ENCODE results near the gene TAS2R46.

TAS2R46 gene

DNA sequence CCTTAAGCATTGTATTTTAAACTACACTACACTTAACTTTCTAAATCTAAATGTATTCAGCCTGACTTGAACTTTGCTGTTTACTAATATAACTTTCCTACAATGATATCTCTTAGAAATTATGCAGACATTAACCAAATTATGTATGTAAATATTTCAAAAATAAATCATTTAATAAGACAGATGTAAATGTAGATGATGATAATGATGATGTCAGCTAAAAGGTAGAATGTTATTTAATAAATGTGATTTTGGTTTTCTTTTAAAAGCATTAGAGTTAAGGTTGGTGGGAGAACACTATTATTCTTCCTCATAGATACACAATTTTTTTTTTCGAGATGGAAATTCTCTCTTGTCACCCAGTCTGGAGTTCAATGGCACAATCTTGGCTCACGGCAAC, 19.9 kb upstream of the TAS2R46 start:
- TF ChIP-seq ZFX (IDR thresholded peaks at IDR 0.05), result no peak
- TF ChIP-seq, protein P1, sequence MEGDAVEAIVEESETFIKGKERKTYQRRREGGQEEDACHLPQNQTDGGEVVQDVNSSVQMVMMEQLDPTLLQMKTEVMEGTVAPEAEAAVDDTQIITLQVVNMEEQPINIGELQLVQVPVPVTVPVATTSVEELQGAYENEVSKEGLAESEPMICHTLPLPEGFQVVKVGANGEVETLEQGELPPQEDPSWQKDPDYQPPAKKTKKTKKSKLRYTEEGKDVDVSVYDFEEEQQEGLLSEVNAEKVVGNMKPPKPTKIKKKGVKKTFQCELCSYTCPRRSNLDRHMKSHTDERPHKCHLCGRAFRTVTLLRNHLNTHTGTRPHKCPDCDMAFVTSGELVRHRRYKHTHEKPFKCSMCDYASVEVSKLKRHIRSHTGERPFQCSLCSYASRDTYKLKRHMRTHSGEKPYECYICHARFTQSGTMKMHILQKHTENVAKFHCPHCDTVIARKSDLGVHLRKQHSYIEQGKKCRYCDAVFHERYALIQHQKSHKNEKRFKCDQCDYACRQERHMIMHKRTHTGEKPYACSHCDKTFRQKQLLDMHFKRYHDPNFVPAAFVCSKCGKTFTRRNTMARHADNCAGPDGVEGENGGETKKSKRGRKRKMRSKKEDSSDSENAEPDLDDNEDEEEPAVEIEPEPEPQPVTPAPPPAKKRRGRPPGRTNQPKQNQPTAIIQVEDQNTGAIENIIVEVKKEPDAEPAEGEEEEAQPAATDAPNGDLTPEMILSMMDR (conservative IDR thresholded peaks at IDR 0.05), result no peak
- no peak overlapping the region for H3K27ac ChIP-seq

- TF ChIP-seq, protein P1 (conservative IDR thresholded peaks at IDR 0.05), result no peak
- no peak for TF ChIP-seq ZFX (IDR thresholded peaks at IDR 0.05)
- H3K27ac ChIP-seq, result no peak overlapping the region
Measured at GRCh38 chr12:11078246-11078645, 16.2 kb upstream of the TAS2R46 start.

DNA sequence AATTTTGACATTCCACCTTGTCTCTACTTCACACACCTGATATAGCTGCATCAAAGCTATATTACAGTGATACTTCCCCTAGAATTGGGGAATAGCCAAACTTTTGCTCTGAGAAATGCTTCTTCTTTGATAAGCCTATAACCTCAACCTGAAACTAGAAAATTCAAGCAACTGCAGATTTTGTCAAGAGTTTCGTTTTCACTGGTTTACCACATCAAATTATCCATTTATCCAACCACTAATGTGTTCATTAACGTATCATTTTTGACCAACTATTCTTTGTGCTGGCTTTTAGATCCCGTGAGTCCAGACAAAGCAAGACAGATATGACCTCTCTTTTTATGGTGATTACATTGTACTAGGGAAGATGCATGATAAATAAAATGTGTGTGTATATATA, 13.5 kb upstream of the TAS2R46 start:
- no peak for TF ChIP-seq ZFX (IDR thresholded peaks at IDR 0.05)
- TF ChIP-seq, protein P1 (conservative IDR thresholded peaks at IDR 0.05), result no peak
- no peak overlapping the region for H3K27ac ChIP-seq

GRCh38 chr12:11071414-11071813, 9.3 kb upstream of the TAS2R46 start:
- TF ChIP-seq, protein P1 (conservative IDR thresholded peaks at IDR 0.05), result no peak
- no peak for TF ChIP-seq ZFX (IDR thresholded peaks at IDR 0.05)

GRCh38 chr12:11070999-11071398, 8.9 kb upstream of the TAS2R46 start:
- TF ChIP-seq, protein P1 (conservative IDR thresholded peaks at IDR 0.05), result no peak
- TF ChIP-seq ZFX (IDR thresholded peaks at IDR 0.05), result no peak
- H3K27ac ChIP-seq, result no peak overlapping the region

More at GRCh38 chr12:11071414-11071813, 9.3 kb upstream of the TAS2R46 start:
- no peak overlapping the region for H3K27ac ChIP-seq

- H3K27ac ChIP-seq, result no peak overlapping the region
- TF ChIP-seq ZFX (IDR thresholded peaks at IDR 0.05), result no peak
- TF ChIP-seq, protein P1 (conservative IDR thresholded peaks at IDR 0.05), result no peak
Measured at GRCh38 chr12:11069854-11070365, 7.8 kb upstream of the TAS2R46 start.

GRCh38 chr12:11067514-11067913, 5.4 kb upstream of the TAS2R46 start:
- H3K27ac ChIP-seq, result no peak overlapping the region
- TF ChIP-seq, protein P1 (conservative IDR thresholded peaks at IDR 0.05), result no peak
- no peak for TF ChIP-seq ZFX (IDR thresholded peaks at IDR 0.05)
